Testis (tissue), 2 donors: ENCODE results near the gene CHDH.

Source experiments
- POLR2A ChIP-seq: fragments of 450-650 bp; IDR thresholded peaks from one replicate; pipeline ENCODE4 v1.6.1; 2017; ENCODE audit warnings: antibody characterized with exemption, mild to moderate bottlenecking, moderate library complexity
- TF ChIP-seq, protein P1 (sequence below), 3 experiments: fragments of 450-650 bp in 2 of 3; fragments of 200-600 bp in 1 of 3; sonication (generic) in 1 of 3; IDR thresholded peaks; one replicate each; pipeline ENCODE4 v1.5.1; 2016 to 2019; ENCODE audit warnings: antibody characterized with exemption in 3 of 3, mild to moderate bottlenecking in 2 of 3, moderate library complexity in 1 of 3

DNA sequence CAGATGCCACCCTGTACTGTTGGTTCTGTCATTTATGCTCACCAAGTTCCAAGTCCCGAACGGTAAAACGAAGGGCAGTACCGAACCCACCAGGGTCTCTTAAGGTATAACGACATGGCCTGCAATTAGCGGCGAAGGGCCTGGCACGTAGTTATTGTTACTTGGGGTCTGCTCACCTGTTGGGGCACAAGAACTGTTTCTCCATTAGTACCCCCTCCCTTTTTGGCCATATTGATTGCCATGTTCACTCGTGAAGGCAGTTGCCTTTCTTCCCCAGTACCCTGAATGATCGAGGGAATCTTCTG is 584 bp upstream of the CHDH start:
- no peak for TF ChIP-seq POLR2A
- TF ChIP-seq, protein P1, sequence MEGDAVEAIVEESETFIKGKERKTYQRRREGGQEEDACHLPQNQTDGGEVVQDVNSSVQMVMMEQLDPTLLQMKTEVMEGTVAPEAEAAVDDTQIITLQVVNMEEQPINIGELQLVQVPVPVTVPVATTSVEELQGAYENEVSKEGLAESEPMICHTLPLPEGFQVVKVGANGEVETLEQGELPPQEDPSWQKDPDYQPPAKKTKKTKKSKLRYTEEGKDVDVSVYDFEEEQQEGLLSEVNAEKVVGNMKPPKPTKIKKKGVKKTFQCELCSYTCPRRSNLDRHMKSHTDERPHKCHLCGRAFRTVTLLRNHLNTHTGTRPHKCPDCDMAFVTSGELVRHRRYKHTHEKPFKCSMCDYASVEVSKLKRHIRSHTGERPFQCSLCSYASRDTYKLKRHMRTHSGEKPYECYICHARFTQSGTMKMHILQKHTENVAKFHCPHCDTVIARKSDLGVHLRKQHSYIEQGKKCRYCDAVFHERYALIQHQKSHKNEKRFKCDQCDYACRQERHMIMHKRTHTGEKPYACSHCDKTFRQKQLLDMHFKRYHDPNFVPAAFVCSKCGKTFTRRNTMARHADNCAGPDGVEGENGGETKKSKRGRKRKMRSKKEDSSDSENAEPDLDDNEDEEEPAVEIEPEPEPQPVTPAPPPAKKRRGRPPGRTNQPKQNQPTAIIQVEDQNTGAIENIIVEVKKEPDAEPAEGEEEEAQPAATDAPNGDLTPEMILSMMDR (IDR thresholded peaks at IDR 0.05) = no peak
